ENCODE data around the gene BDH2.

Gene BDH2

GRCh38 chr4:103074744-103075434 lies 24.7 kb downstream of the BDH2 start:
- ATAC-seq = no peak
- no peak for TF ChIP-seq CSDC2 (CRISPR knock-in tag; IDR thresholded peaks at IDR 0.05)

DNA sequence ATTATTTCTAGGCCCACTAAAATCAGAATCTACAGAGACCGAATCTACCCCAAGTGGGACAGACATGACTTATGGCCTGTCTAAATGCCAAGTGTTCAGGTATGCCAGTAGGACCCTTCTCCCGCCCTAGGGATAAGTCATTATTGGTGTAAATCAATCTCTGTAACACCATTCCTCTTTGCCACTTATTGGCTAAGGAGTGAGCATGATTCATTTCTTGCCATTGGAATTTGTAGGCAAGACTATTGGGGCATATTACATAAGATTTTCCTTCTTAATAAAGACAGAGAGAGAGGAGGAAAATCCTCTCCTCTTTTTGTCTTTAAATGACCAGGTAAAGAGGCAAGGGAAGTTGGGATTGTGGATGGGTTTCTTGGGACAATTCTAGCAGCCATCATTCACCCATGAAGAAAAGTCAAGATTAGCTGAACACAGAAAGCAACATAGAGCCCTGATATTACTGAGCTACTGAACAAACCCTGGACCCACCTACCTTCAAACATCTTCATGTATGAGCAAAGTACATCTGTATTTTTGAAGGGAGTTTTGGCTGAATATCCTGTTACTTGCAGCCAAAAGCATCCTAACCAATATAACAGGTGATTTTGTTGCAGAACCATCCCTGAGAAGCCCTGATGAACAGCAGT lies 25.7 kb downstream of the BDH2 start:
- TF ChIP-seq ZNF8 (CRISPR knock-in tag; IDR thresholded peaks at IDR 0.05) (no peak), ZNF70 (CRISPR knock-in tag; IDR thresholded peaks at IDR 0.05) (no peak)
- no peak for ATAC-seq

DNA sequence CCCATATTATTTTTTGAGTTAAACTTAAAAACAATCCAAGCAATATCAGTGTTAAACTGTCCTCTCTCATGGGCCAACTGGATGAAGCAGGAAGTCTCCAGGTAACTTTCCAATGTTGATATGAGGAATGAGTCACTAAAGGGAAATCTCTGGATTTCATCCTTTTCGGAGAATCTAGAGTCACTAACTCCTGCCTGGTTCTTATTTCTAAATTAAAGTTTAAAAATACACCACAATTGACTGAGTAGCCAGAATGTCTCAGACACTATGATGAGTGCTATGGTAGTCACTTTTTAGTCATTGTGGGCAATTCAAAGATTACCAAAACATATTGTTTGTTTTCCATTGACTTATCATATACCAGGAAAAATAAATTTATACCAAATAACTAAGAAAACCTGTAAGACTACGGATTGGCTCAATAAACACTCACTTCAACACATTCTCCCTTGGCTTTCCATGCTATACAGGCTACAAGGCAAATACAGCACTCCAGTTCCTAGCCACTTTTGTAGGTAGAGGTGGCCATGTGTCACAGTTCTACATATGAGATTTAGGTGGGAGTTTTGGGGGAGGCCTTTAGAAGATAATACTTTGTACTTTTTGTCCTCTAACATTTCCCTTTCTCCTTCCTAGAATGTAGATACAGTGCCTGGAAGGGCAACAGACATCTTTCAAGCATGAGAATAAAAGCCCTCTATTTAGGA lies 31.6 kb downstream of the BDH2 start:
- peak; percentile 48; the same call in 2 of the 3 replicates for ATAC-seq
- TF ChIP-seq CSDC2 (CRISPR knock-in tag; IDR thresholded peaks at IDR 0.05) (no peak), CREB5 (CRISPR knock-in tag; IDR thresholded peaks at IDR 0.05; ENCODE audit: low read depth) (no peak), ARNTL (CRISPR knock-in tag; IDR thresholded peaks at IDR 0.05; ENCODE audit: borderline replicate concordance, low read depth) (no peak), TCF4 (CRISPR knock-in tag; IDR thresholded peaks at IDR 0.05; ENCODE audit: borderline replicate concordance) (no peak), TSHZ2 (CRISPR knock-in tag; IDR thresholded peaks at IDR 0.05) (no peak), ZFP30 (CRISPR knock-in tag; IDR thresholded peaks at IDR 0.05) (no peak), ZNF70 (CRISPR knock-in tag; IDR thresholded peaks at IDR 0.05) (no peak), ESRRG (CRISPR knock-in tag; IDR thresholded peaks at IDR 0.05) (no peak), ZC3H10 (CRISPR knock-in tag; IDR thresholded peaks at IDR 0.05) (no peak), RARB (CRISPR knock-in tag; IDR thresholded peaks at IDR 0.05) (no peak)

GRCh38 chr4:103060453-103061148 lies 39.0 kb downstream of the BDH2 start:
- ATAC-seq = no peak
- TF ChIP-seq SNAI2 (CRISPR knock-in tag; IDR thresholded peaks at IDR 0.05) (no peak), ZNF565 (CRISPR knock-in tag; conservative IDR thresholded peaks at IDR 0.05; ENCODE audit: low read depth) (no peak), PATZ1 (CRISPR knock-in tag; IDR thresholded peaks at IDR 0.05; ENCODE audit: borderline replicate concordance) (no peak), ARNTL (CRISPR knock-in tag; IDR thresholded peaks at IDR 0.05; ENCODE audit: borderline replicate concordance, low read depth) (no peak), ZNF8 (CRISPR knock-in tag; IDR thresholded peaks at IDR 0.05) (no peak), PPARA (CRISPR knock-in tag; IDR thresholded peaks at IDR 0.05; ENCODE audit: borderline replicate concordance) (no peak), CSDC2 (CRISPR knock-in tag; IDR thresholded peaks at IDR 0.05) (no peak), TCF4 (CRISPR knock-in tag; IDR thresholded peaks at IDR 0.05; ENCODE audit: borderline replicate concordance) (no peak), ISL1 (CRISPR knock-in tag; IDR thresholded peaks at IDR 0.05) (no peak), CREB5 (CRISPR knock-in tag; IDR thresholded peaks at IDR 0.05; ENCODE audit: low read depth) (no peak), TOX (CRISPR knock-in tag; IDR thresholded peaks at IDR 0.05; ENCODE audit: borderline replicate concordance) (no peak), OSR1 (CRISPR knock-in tag; IDR thresholded peaks at IDR 0.05) (no peak), RARB (CRISPR knock-in tag; IDR thresholded peaks at IDR 0.05) (no peak), ZC3H10 (CRISPR knock-in tag; IDR thresholded peaks at IDR 0.05) (no peak), ESRRG (CRISPR knock-in tag; IDR thresholded peaks at IDR 0.05) (no peak), BACH2 (CRISPR knock-in tag; IDR thresholded peaks at IDR 0.05; ENCODE audit: borderline replicate concordance) (no peak)

Measured in SK-N-SH treated with all-trans-retinoic acid at 6 μM for 48 hours (cell line).